HG03469 (cell line): ENCODE results near the gene DLGAP1.
"Not testable (repeated sequence)": the region's sequence is repeated elsewhere in the genome, so short reads cannot be mapped to it uniquely, and the experiment has no call there.

Source experiments
- ATAC-seq: cut with Tn5 transposase; IDR thresholded peaks from one replicate; pipeline ENCODE4 v1.9.1; 2021; ENCODE audit warnings: mild to moderate bottlenecking, moderate library complexity, moderate number of reproducible peaks; ENCODE audit not compliant: unreplicated experiment

DLGAP1 gene

GRCh38 chr18:3652380-3653262 lies 802.5 kb downstream of the DLGAP1 start:
- ATAC-seq: no peak

DNA sequence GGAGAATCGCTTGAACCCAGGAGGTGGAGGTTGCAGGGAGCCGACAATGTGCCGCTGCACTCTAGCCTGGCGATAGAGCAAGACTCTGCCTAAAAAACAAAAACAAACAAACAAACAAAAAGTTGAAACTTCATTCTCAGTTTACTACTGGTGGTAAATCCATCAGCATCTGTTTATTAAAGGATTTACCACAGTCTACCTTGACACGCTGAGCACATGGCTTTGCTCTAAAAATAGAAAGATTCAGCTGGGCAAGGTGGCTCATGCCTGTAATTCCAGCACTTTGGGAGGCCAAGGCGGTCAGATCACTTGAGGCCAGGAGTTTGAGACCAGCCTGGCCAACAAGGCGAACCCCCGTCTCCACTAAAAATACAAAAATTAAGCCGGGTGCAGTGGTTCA lies 803.8 kb downstream of the DLGAP1 start:
- no peak for ATAC-seq

DNA sequence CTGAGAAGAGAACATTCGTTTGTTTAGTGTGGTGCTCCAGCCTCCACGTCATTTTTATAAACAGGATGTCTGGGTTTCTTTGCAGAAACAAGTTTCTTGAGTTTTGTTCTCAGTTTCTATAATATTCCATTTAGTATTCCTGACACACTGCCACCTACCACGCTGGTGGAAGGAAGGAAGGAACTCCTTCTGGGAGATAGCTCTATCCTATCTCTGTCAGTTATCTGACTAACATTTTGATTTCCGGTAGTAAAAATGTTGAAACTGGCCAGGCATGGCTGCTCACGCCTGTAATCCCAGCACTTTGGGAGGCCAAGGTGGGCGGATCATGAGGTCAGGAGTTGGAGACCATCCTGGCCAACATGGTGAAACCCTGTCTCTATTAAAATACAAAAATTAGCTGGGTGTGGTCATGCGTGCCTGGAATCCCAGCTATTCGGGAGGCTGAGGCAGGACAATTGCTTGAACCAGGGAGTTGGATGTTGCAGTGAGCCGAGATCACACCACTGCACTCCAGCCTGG lies 804.5 kb downstream of the DLGAP1 start:
- not testable (repeated sequence) for ATAC-seq

GRCh38 chr18:3649633-3650426 lies 805.3 kb downstream of the DLGAP1 start:
- no peak for ATAC-seq

DNA sequence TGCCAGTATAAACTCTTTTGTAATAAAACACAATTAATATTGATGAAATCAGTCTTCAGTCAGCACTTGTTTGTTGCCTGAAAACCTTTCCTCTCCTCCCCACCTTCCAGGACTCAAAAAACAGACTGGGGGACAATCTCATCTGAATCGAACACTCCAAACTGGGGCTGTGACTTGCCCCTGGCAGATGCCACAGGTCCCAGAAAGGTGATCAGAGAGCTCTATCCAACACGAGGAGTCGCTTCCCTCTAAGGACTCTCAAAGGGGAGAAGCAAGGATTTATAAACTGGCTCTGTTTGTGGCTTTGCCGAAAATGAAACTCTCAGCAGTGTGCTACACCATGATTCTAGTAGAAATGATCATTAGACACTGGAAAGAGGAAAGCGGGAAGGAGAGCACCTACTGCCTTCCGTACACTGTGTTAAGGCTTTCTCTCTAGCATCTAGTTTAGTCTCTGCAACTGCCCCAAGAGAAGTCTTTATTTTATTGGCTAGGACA lies 805.9 kb downstream of the DLGAP1 start:
- ATAC-seq: no peak

GRCh38 chr18:3648641-3649040 lies 806.5 kb downstream of the DLGAP1 start:
- ATAC-seq: no peak

DNA sequence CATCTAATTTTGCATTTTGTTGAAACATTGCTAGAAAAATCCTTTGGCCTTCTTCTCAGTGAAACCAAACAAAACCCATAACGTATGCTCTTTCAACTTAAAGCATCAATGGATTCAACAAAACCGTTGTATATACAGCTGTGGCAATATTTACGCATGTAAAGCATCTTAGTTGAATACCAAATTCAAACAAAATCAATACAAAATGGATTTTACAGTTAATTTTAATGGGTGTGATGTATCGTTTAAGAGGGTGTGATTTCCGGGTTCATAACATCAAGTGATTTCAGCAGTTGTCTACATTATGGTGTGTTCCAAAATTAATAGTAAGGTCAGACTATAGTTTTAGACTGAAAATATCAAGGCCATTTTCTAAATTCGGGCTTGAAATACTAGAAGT lies 806.9 kb downstream of the DLGAP1 start:
- no peak for ATAC-seq

DNA sequence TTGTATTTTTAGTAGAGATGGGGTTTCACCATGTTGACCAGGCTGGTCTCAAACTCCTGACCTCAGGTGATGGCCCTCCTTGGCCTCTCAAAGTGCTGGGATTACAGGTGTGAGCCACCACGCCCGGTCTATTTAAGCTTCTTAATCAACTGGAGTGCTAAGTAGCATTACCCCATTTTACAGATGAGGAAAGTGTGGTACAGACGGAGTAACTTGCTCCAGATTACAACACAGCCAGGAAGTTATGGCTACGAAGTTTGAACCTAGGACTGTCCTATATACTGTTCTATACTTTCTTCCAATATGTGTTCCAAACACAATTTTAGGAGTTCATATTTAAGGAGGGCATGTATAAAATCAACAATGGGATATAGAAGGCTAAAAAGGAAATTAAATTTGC lies 807.5 kb downstream of the DLGAP1 start:
- ATAC-seq: no peak

DNA sequence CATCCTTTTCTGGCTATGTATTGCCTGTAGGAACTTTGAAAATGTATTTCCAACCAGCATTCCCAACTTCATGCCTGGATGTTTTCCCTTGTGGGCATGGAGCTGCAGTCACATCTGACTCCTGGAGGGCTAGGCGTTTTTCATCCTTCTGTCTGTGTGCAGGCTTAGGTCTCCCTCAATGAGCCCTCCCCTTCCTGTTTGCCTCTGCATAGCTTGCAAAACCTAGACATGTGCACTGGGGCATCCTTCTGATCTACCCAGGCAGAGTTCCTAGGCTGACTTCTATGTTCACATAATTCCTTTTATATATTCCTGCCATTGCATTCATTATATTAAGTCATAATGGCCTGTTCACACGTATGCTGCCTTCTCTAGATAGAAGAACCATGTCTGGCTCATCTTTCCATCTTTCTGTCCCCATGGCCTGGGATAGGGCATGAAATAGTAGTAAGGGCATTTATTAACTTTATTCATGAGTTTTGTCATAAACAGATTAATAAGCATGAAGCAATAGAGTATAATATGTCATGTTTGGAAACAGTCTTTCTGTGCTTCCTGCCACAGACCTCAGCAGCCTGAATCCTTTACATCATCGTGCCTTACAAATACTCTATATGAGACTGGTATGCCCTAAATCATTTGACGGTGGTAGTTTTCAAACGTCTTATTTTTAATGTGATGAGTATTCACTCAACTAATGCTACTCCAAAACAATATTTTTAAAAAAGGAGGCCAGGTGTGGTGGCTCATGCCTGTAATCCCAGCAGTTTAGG lies 809.5 kb downstream of the DLGAP1 start:
- ATAC-seq: no peak

DNA sequence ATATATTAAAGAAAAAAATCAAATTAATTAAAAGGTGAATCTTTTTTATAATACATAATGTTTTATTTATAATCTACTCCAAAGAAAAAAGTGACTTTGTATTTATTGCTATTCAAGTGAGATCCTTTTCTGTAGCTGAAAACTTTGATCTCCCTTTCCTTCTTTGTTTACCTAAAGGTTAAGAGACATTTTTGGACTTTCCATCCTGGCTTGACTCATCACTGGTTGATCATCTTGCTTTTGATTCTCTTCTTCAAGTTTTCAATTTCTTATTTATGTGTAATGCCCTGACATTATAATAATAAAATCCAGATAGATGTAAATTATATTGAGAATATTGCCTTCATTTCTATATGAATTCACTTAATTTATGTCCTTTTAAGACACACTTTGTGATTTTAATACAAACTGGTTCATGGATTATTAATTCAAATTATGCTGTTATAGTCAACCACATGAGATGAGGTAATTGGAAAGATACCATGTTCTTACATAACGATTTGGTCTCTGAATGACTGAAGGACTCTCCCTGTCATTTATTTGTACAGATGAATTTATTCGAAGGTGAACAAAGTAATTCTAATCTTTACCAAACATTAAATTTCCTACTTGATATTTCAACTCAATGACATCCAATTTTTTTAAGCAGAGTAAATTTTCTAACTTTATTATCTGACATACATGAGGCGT lies 820.7 kb downstream of the DLGAP1 start:
- no peak for ATAC-seq

- no peak for ATAC-seq
Measured at GRCh38 chr18:3631887-3632286, 823.2 kb downstream of the DLGAP1 start.

- ATAC-seq: no peak
Measured at GRCh38 chr18:3626929-3627458, 828.1 kb downstream of the DLGAP1 start.

DNA sequence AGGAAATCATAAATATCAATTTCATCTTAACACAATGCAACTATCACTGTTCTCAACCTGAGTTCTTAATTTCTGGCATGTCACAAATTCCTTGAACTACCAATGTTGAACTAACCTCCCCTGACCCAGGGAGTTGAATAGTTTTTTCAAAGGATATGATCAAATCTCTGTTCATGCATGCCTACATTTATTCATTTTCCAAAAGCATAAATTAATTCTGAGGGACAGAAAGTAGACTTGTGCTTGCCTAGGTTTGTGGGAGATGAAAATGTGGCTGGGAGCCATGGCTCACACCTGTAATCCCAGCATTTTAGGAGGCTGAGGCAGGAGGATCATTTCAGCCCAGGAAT lies 829.4 kb downstream of the DLGAP1 start:
- no peak for ATAC-seq

DNA sequence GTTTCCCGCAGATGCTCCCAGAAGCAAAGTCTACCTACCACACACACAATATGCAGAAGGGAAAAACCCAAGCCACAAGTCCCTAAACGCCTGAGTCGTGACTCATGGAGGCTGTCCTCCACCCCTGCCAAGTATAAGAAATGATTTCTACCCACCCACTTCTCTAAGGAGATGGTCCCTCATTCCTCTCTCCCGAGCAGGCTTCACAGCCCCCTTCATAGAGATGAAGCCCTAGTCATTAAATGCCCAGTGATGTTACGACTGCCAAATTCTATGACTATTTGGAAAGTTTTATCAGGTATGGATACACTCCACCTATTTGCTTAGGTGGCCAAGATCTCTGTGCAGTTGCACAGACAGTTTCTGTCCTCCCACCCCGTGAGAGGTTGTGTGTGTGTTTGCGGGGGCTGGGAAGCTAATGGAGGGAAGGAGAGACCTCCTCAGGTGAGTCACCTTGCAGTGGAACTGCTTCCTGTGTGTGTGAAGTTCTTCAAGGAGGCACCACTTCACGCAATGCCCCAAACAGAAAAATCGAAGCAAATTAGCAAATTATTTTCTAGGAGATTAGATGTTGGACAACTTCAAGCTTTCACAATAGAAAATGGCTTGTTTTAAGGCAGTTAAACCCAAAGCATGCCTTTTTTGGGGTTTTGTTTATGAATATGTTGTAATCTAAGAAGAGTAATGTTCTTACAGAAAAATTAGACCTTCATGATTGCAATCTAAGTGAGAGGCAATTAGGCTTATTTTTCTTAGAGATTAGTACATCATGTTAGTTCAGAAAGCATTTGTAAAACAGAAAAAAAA lies 830.0 kb downstream of the DLGAP1 start:
- ATAC-seq: no peak

DNA sequence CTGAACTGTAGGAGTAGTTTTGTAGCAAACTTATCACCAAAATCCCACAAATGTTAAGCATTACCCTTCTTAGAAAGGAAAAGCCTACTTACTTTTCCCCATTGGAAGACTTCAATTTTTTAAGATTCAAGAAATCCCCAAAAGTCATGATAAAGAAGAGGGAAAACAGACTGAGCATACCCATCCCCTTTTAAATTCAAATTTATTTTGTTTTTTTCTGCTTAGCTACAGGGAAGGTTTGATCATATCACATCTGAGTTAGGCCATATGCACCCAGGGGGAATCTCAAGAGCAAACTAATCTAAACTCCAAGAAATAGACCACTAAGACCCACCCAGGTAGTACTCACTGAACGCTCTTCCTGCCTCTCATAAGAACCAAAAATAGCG lies 830.6 kb downstream of the DLGAP1 start:
- no peak for ATAC-seq

- no peak for ATAC-seq
Measured at GRCh38 chr18:3623769-3624545, 831.1 kb downstream of the DLGAP1 start.

- no peak for ATAC-seq
Measured at GRCh38 chr18:3620146-3621119, 834.7 kb downstream of the DLGAP1 start.
